ENCODE data around the gene KCP.
A peak's percentile ranks its signal among the peaks of the same experiment; 100 is the strongest.

The KCP gene

DNA sequence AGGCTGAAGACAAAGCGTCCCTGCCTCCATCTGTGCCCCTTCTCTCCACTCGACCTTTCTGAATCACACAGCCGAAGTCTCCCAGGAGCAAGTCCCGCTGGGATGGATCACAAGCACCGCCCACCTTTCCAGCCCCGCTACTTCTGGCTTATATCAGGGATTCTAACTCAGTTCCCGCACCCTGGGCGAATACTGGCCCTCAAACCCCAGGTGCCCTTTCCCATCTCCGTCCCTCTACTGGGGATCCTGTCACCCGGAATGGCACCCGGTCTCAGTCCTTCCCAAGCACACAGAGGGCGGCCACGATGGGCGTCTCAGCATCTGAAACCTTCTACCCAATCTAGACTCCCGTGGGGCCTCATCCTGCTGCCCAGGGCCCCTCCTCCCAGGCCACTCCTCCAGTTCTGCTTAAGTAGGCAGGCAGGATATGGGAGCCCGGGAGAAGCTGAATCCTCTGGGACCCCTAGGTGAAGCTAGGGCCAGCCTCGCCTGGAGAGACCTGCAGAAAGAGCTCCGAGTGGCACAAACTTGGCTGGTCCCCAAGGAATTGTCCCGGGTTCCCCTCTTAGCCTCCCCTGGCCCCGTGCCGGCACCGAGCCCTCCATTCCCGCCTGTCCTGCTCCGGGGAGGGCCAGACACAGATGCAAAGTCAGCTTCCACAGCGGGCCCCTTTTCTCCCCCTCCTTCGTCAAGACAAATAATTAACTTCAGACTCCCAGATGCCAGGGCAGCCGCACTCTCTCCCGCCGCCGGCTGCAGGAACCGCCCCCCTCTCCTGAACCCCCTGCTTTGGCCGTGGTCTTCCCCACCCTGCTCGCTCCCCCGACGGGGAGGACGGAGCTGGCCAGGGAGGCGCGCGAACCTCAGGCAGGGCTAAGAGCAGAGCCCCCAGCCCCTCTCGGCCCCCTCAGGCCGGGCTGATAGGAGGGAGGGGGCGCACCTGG is 612 bp downstream of the KCP start:
- peak overlapping the region; percentile 29 for H3K4me3 ChIP-seq (ENCODE audit: low read length)
- TF ChIP-seq, protein P1, sequence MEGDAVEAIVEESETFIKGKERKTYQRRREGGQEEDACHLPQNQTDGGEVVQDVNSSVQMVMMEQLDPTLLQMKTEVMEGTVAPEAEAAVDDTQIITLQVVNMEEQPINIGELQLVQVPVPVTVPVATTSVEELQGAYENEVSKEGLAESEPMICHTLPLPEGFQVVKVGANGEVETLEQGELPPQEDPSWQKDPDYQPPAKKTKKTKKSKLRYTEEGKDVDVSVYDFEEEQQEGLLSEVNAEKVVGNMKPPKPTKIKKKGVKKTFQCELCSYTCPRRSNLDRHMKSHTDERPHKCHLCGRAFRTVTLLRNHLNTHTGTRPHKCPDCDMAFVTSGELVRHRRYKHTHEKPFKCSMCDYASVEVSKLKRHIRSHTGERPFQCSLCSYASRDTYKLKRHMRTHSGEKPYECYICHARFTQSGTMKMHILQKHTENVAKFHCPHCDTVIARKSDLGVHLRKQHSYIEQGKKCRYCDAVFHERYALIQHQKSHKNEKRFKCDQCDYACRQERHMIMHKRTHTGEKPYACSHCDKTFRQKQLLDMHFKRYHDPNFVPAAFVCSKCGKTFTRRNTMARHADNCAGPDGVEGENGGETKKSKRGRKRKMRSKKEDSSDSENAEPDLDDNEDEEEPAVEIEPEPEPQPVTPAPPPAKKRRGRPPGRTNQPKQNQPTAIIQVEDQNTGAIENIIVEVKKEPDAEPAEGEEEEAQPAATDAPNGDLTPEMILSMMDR (IDR thresholded peaks at IDR 0.05; ENCODE audit: insufficient read depth, low read depth, low read length, missing control alignments), result no peak
- DNase-seq (ENCODE audit: low read depth), result peak; percentile 58

DNA sequence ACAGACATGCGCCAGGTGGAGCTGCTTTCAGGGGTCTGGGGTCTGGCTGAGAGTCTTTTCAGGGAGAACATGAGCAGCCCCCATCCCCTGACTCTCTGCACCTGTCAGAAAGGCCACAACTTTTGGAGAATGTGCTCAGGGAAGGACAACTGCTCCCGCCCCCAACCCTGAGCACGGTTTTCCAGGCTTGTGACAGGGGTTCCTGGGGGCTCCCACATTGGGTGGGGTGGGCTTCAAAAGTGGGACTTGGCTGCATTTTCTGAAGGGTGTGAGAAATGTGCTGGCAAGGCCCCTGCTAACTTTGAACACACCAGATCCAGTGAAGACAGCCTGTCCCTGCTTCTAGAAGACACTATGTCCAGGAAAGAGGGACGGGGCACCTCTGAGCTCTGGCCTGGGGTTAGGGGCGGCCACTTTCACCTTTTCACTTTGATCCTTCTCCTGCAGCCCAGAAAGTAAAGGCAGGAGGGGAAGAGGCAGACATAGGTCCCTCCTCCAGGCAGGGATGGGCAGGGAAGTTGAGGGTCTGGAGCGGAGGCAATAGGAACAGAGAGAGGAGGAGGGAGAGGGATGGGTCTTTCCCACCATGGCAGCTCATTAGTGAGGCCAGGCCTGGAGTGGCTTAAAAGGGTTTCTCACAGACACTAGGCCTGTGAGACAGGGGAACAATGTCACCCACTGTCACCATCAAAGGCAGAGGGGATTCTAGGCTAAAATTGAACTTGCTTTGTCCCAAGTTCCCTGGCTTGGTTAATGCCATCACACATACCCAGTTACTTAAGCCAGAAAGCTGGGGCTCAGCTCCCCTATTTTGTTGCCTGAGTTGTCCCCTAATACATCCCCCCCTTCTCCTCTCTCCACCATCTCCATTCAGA is 1.5 kb downstream of the KCP start:
- DNase-seq (ENCODE audit: low read depth), result no peak
- no peak overlapping the region for H3K4me3 ChIP-seq (ENCODE audit: low read length)
- TF ChIP-seq, protein P1 (IDR thresholded peaks at IDR 0.05; ENCODE audit: insufficient read depth, low read depth, low read length, missing control alignments), result no peak

DNA sequence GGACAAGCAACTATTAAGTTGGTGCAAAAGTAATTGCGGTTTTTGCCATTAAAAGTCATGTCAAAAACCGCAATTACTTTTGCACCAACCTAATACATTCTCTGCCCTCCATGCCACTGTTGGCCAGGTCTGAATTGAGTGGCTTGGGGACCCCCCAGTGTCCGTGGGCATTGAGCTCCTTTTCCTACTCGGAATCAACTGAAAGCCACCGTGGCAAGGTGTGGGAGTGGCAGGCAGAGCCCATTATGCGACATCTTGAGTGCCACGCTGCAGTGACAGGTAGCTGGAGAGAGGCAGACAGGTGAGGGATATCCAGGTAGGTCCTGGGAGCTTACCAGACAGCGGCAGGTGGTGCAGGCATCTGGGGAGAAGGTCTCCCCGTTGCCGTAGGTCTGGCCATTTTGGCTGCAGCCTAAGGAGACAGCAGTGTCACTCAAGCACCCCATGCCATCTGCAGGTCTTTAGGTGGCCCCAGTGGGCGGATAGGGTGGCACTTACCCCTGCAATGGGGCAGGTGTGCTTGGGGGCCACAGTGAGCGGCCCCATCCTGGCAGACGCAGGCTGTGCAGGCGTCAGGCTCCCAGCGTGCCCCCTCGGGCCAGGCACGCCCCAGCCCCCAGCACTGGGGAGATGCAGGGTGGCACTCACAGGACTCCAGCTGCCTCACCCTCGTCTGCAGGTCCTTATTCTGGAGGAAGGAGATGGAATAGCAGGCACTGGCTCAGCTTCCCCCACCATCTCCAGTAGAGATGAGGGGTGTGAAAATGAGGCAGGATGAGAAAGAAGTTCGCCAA is 3.5 kb downstream of the KCP start:
- TF ChIP-seq, protein P1 (IDR thresholded peaks at IDR 0.05; ENCODE audit: insufficient read depth, low read depth, low read length, missing control alignments), result no peak
- no peak overlapping the region for H3K4me3 ChIP-seq (ENCODE audit: low read length)
- no peak for DNase-seq (ENCODE audit: low read depth)

DNA sequence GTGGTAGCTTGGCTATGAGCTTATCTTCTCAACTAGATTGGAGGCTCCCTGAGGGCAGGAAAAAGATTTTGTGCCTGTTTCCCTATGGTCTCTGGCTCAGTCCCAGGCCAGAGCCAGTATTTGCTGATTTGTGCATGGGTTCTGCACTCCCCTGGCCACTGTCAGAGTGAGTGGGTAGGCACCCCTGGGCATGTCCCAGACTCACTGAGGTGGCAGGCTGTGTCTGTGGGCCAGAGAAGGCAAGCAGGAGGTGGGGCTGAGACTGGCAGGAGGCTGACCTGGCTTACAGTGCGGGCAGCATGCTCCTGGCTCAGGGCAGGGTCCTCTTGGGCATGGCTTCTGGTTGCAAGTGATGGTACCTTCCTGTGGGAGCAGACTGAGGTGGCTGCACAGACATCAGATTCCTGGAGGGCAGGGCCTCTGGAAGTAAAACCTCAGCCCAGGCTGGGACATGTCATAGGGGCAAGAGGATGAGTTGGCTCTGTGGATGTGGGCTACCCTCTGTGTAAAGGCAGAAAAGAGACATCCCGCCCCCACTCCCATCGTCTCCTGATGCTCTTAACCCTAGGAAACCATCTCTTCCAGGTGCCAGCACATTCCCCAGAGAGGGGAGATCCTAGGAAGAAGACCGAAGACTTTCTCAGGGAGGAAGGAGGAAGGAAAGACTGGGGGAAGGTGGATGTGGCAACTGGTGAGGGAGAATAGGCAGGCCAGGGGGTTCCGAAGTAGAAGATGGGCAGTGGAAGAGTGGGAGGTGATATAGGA is 4.3 kb downstream of the KCP start:
- no peak overlapping the region for H3K4me3 ChIP-seq (ENCODE audit: low read length)
- TF ChIP-seq, protein P1 (IDR thresholded peaks at IDR 0.05; ENCODE audit: insufficient read depth, low read depth, low read length, missing control alignments), result no peak
- no peak for DNase-seq (ENCODE audit: low read depth)

DNA sequence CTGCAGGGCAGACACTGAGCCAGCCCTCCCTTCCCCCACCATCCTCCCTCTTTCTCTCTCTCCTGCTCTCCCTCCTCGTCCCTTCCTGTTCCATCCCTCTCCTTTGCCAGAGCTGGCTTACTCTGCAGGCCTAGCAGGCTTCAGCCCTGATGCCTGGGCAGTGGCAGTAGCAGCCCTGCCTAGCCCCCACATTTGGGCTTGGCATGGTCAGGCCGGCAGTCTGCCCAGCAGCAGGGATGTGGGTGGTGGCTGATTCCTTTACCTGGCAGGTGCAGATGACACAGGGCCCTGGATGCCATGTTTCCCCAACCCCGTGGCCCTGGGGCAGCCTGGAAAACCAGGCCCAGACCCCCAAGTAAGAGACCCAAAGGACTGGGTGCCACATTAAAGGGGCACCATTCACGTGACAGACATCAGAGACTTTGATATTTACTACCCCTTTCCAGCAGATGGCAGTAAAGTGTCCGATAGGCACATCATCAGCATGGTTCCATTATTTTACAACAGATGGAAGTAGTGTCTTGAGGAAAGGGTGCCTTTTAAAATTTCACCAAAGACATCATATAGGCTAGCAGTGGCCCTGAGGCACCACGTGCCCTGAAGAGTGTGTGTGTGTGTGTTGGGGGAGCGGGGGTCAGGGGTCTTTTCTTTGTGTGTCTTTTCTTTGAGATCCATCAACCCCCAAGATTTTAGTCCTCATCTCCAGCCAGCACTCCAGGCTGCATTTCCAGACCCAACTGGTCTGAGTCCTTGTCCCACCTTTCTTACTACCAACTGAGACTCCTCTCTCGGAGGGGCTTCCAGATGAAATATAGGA is 5.9 kb downstream of the KCP start:
- TF ChIP-seq, protein P1 (IDR thresholded peaks at IDR 0.05; ENCODE audit: insufficient read depth, low read depth, low read length, missing control alignments), result peak; percentile 65
- no peak overlapping the region for H3K4me3 ChIP-seq (ENCODE audit: low read length)
- DNase-seq (ENCODE audit: low read depth), result peak; percentile 69

Measured in epithelial cell of esophagus (primary cell).